ENCODE results near the gene MAGEF1.
A peak's percentile ranks its signal among the peaks of the same experiment; 100 is the strongest.

The MAGEF1 gene

DNA sequence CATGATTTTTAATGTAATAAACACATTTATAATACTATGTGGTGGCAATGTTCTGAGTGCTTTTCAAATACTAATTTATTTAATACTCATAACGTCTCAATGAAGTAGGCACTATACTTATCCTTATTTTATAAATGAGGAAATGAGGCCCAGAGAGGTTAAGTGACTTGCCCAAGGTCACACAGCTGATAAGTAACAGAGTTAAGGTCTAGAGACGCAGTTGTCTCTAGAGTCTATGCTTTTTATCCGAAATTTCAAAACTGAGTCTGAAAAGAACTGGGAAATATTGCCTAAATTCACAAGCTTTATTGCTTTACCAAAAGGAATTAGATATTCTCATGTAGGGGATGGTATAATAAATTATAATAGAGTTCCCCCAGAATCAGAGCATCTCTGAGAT, 31.4 kb upstream of the MAGEF1 start:
- Histone ChIP-seq H3K9me2 (ENCODE audit: low read depth, low read length) (no peaks in the 10 kb centered on the region), H3K36me3 (ENCODE audit: insufficient read depth, low read length) (no peaks in the 10 kb centered on the region), H3F3A (ENCODE audit: insufficient read depth, low read length) (no peaks in the 10 kb centered on the region), H3K4me3 (ENCODE audit: low read depth, low read length, poor library complexity, severe bottlenecking) (no peak overlapping the region), H3K4me1 (ENCODE audit: insufficient read depth, low read length, severe bottlenecking) (no peaks in the 10 kb centered on the region), H3K9me3 (ENCODE audit: low read length) (no peaks in the 10 kb centered on the region), H3K9ac (ENCODE audit: low read length) (no peak overlapping the region), H3K4me2 (ENCODE audit: low read length) (no peak overlapping the region), H3K27ac (ENCODE audit: low read depth, low read length, poor library complexity, severe bottlenecking) (no peak overlapping the region), H3K79me2 (ENCODE audit: insufficient read depth, low read length) (no peaks in the 10 kb centered on the region), H2AFZ (ENCODE audit: low read length) (no peak overlapping the region), H4K20me1 (ENCODE audit: insufficient read depth, low read length) (0 out of 2 replicates have a peak, but pooled peaks cover 2% of the 10 kb centered on the region), H3K27me3 (ENCODE audit: insufficient read depth, low read length) (no peaks in the 10 kb centered on the region)
- TF ChIP-seq CTCF (IDR thresholded peaks at IDR 0.05; ENCODE audit: low read length) (no peak), EZH2 (IDR thresholded peaks at IDR 0.05; ENCODE audit: borderline replicate concordance, low read length) (no peak)

GRCh38 chr3:184742676-184743135, 30.8 kb upstream of the MAGEF1 start:
- no peaks in the 10 kb centered on the region for H3K9me3 ChIP-seq (ENCODE audit: low read length)
- no peaks in the 10 kb centered on the region for H3K27me3 ChIP-seq (ENCODE audit: insufficient read depth, low read length)
- 0 out of 2 replicates have a peak, but pooled peaks cover 2% of the 10 kb centered on the region for H4K20me1 ChIP-seq (ENCODE audit: insufficient read depth, low read length)
- no peaks in the 10 kb centered on the region for H3K4me1 ChIP-seq (ENCODE audit: insufficient read depth, low read length, severe bottlenecking)
- H2AFZ ChIP-seq (ENCODE audit: low read length): no peak overlapping the region
- H3K4me2 ChIP-seq (ENCODE audit: low read length): no peak overlapping the region
- H3K9me2 ChIP-seq (ENCODE audit: low read depth, low read length): no peaks in the 10 kb centered on the region
- no peaks in the 10 kb centered on the region for H3K79me2 ChIP-seq (ENCODE audit: insufficient read depth, low read length)
- TF ChIP-seq CTCF (IDR thresholded peaks at IDR 0.05; ENCODE audit: low read length) (no peak), EZH2 (IDR thresholded peaks at IDR 0.05; ENCODE audit: borderline replicate concordance, low read length) (no peak)
- H3K36me3 ChIP-seq (ENCODE audit: insufficient read depth, low read length): no peaks in the 10 kb centered on the region
- no peak overlapping the region for H3K9ac ChIP-seq (ENCODE audit: low read length)
- H3K27ac ChIP-seq (ENCODE audit: low read depth, low read length, poor library complexity, severe bottlenecking): no peak overlapping the region
- H3F3A ChIP-seq (ENCODE audit: insufficient read depth, low read length): no peaks in the 10 kb centered on the region
- no peak overlapping the region for H3K4me3 ChIP-seq (ENCODE audit: low read depth, low read length, poor library complexity, severe bottlenecking)

GRCh38 chr3:184741798-184742675, 30.2 kb upstream of the MAGEF1 start:
- Histone ChIP-seq H3K9ac (ENCODE audit: low read length) (no peak overlapping the region), H3K27me3 (ENCODE audit: insufficient read depth, low read length) (no peaks in the 10 kb centered on the region), H3K36me3 (ENCODE audit: insufficient read depth, low read length) (no peaks in the 10 kb centered on the region), H3K79me2 (ENCODE audit: insufficient read depth, low read length) (no peaks in the 10 kb centered on the region), H3K27ac (ENCODE audit: low read depth, low read length, poor library complexity, severe bottlenecking) (no peak overlapping the region), H4K20me1 (ENCODE audit: insufficient read depth, low read length) (0 out of 2 replicates have a peak, but pooled peaks cover 2% of the 10 kb centered on the region), H3K4me2 (ENCODE audit: low read length) (no peak overlapping the region), H3K4me1 (ENCODE audit: insufficient read depth, low read length, severe bottlenecking) (no peaks in the 10 kb centered on the region), H3F3A (ENCODE audit: insufficient read depth, low read length) (no peaks in the 10 kb centered on the region), H3K9me3 (ENCODE audit: low read length) (no peaks in the 10 kb centered on the region), H3K4me3 (ENCODE audit: low read depth, low read length, poor library complexity, severe bottlenecking) (no peak overlapping the region), H2AFZ (ENCODE audit: low read length) (no peak overlapping the region), H3K9me2 (ENCODE audit: low read depth, low read length) (no peaks in the 10 kb centered on the region)
- TF ChIP-seq EZH2 (IDR thresholded peaks at IDR 0.05; ENCODE audit: borderline replicate concordance, low read length): no peak
- peak; percentile 26; the same call in 1 of the 2 replicates for TF ChIP-seq CTCF (IDR thresholded peaks at IDR 0.05; ENCODE audit: low read length)

Data from OCI-LY1 (cell line).